HT-29 (cell line): Measurements from ENCODE around the gene CASQ1. TPM values are rescaled to one million over a fixed set of nuclear protein-coding genes. Genes with fewer than 3 reads are reported as not detected.

Experiments
- DNase-seq: peaks from one replicate; pipeline ENCODE4 v3.0.0-alpha.2; 2015; ENCODE audit warnings: low spot score
- total RNA-seq: library from RNA; depleted of rRNA; stranded (reverse); fragments of >200 nt; shearing (Covaris generic); gene quantifications from 2 replicates; pipeline ENCODE4 v1.2.3, GENCODE V29; 2014

CASQ1 gene
- total RNA-seq, 1 experiment from 2014 or later, result not detected

GRCh38 chr1:160168609-160169369 lies 21.6 kb upstream of the CASQ1 start:
- DNase-seq, result no peak

DNA sequence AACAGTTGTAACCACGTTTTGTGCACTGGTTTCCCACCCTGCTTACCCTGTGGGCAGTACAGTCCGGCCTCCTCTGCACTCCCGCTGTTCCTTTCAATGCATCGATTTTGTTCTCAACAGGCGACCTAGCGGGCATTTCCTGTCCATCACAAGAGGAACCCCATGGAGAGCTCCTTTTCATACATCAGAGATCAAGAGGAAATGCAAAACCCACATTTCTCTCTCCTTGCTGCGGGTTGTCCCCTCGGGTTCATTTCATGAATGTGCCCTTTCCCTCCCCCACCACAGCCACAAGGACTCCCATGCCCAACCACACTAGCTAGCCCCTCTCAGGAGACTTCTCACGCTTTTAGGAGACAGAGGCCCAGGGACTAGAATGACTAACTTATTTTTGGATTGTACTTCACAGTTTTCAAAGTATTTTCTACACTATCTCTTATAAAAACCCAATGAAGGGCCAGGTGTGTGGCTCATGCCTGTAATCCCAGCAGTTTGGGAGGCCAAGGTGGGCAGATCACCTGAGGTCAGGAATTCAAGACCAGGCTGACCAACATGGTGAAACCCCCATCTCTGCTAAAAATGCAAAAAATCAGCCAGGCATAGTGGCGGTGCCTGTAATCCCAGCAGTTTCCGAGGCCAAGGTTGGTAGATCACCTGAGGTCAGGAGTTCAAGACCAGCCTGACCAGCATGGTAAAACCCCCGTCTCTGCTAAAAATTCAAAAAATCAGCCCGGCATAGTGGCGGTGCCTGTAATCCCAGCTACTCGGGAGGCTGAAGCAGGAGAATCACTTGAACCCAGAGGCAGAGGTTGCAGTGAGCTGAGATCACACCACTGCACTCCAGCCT lies 20.6 kb upstream of the CASQ1 start:
- no peak for DNase-seq

DNA sequence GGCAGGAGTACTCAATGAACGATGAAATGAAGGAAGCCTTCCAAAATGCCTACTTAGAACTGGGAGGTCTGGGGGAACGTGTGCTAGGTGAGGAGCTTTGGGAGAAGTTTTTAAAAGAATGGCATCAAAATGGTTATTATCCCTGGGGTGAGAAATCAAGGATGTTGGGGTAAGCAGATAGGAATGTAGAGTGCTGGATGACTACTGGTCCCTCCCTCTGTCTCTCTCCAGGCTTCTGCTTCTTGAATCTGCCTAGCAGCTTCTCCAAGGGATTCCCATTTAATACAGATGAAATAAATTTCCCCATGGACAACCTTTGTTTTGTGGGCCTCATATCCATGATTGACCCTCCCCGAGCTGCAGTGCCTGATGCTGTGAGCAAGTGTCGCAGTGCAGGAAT lies 19.0 kb upstream of the CASQ1 start:
- no peak for DNase-seq

- DNase-seq, result no peak
These were observed 18.4 kb upstream of the CASQ1 start for GRCh38 chr1:160171980-160172379.

DNA sequence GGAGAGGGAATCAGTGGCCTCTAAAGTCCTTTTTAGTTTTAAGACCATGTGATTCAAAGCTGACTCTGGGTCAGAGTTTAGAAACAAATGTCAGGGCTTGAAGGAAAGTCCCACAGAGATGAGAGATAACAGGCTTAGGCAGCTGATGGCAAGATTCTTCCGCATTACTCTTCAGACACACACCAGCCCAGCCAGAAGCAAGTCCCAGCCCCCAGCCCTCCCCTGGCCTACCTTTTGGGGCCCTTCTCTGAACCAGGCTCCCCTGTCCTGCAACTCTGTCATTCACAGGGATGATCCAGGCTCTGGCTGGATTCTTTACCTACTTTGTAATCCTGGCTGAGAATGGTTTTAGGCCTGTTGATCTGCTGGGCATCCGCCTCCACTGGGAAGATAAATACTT lies 13.1 kb upstream of the CASQ1 start:
- no peak for DNase-seq

DNA sequence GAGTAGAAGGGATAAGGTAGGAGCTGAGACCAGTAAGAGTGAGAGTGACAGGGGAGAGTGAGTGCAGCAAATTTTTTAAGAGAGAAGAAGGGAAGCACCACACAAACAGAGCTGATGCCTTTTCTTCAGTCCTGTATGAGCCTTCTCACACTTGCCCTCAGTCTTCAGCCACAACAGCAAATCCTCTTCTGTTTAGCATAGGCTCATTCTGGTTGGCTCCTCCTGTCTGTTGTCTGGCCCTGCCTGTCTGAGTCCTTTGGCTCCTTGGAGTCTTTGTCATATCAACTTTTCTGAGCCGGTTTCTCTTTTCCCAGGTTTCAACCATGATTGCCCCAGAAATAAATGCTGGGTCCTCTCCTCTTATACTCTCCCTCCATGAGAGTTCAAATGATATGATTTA lies 12.7 kb upstream of the CASQ1 start:
- no peak for DNase-seq

GRCh38 chr1:160178731-160179130 lies 11.6 kb upstream of the CASQ1 start:
- no peak for DNase-seq

DNA sequence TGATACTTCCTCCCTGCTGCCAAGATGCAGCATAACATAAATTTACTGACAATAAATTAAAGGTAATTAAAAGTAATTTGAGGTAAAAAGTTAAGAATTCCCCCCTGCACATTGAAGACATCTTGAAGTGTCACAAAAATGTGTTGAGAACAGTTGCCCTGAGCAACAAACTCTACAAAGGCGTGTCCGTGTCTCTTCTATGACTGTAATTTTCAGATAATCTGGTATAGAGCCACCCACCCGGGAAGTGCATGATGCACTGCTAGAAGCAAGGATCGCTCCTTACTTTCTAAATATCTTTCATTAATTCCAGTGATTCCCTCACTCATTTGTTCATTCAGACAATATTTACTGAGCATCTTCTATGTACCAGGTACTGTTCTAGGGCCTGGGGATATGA lies 11.0 kb upstream of the CASQ1 start:
- no peak for DNase-seq

- no peak for DNase-seq
These were observed 4.1 kb upstream of the CASQ1 start for GRCh38 chr1:160186246-160186645.

- DNase-seq, result no peak
These were observed 3.6 kb upstream of the CASQ1 start for GRCh38 chr1:160186729-160187128.

DNA sequence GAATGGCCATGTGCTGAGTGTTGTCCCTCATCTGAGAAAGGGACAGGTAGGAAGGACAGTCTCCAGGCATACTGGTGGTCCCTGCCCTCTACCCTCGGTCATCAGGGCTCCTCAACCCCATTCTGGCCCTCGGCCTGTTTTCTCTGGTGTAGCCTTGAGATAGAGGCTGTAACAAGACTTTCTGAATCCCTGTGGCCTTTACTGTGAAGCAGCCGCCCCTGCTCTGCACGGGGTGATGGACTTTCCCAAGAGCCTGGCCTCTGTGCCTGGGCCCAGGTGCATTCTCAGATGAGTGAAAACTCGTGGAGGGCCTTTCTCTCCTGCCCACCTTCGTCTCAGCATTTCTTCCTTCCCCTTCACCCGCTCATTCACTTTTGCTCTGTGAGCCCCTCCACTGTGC lies 3.0 kb upstream of the CASQ1 start:
- no peak for DNase-seq

DNA sequence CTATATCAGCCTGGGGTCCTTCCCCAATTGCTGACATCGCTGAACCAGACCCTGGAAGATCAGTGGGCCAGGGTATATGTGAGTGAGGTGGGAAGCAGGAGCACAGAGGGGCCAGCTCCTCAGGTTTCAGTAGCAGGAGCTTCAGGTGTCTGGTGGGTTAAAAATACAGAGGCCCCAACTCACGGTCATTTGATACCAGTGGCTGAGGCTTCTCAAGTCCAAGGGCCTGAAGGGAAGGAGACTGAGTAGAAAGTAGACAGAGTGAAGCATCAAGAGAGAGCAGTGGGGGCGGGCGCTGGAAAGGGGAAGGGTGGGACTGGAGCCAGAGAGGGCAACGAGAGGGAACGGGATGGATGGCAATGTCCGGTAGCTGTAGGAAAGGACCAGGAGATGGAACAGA lies 2.0 kb upstream of the CASQ1 start:
- no peak for DNase-seq

- DNase-seq, result no peak
These were observed 1.4 kb downstream of the CASQ1 start for GRCh38 chr1:160191756-160192155.

DNA sequence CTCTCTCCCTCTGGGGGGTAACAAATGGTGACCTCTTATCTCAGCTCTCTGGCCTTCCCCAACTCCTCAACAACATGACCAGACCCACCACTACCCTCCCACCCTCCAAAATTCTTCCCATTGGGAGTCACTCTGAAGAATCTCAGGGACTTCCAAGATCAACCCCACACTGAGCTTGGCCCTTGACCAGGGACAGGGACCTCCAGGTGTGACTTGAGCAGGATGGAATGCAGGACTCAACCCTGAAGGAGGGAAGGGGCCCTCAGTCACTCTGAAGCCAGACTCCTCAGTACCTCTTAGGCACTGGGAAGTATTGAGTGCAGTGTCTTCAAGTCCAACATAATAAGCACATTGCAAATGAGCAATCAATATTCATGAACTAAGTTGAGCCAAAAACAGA lies 1.9 kb downstream of the CASQ1 start:
- DNase-seq, result no peak

- peak; percentile 95 for DNase-seq
These were observed 2.9 kb downstream of the CASQ1 start for GRCh38 chr1:160193091-160193819.

GRCh38 chr1:160193832-160194736 lies 3.7 kb downstream of the CASQ1 start:
- DNase-seq, result no peak

GRCh38 chr1:160194737-160195059 lies 4.3 kb downstream of the CASQ1 start:
- no peak for DNase-seq

DNA sequence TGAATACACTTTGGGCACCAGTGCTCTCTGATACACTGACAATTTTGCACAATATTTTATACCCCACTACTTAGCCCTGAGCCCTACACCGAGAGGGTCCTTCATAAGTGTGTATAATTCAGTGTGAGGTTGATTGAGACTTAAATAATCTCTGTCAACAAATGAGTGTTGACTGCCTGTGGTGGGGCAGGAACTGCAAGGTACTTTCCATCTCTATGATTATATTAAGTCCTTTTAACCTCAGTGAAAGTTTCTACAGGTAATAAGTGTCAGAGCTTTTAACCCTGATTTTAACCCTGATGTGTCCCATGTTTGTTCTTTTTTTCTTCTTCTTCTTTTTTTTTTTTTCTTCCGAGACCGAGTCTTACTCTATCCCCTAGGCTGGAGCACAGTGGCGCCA lies 5.8 kb downstream of the CASQ1 start:
- DNase-seq, result no peak

- DNase-seq, result no peak
These were observed 6.9 kb downstream of the CASQ1 start for GRCh38 chr1:160197231-160197630.

DNA sequence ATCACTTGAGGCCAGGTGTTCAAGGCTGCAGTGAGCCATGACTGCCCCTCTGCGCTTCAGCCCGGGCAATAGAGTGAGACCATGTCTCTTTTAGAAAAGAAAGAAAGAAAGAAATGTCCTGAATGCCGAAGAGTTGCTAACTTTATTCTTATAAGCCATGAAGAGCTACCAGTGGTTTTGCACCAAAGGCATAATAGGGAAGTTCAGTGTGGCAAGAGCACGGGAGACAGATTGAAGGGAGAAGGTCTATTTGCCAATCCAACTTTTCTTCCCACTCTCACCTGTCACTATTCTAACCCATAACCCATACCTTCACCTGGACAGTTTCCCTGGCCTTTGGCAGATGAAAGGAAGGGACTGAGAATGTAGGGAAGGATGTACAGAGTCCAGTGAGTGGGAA lies 10.4 kb downstream of the CASQ1 start:
- DNase-seq, result no peak

- DNase-seq, result no peak
These were observed 14.3 kb downstream of the CASQ1 start for GRCh38 chr1:160204526-160205241.
